ENCODE results near the gene IL10.
"Not testable (repeated sequence)": the region's sequence is repeated elsewhere in the genome, so short reads cannot be mapped to it uniquely, and the experiment has no call there.

The IL10 gene

GRCh38 chr1:206782448-206782847 lies 10.2 kb upstream of the IL10 start:
- Histone ChIP-seq H3K9me3 (ENCODE audit: control insufficient read depth, insufficient read depth, low read depth, low read length) (no peaks in the 10 kb centered on the region), H3K4me1 (ENCODE audit: control insufficient read depth, insufficient read depth, low read length) (no peaks in the 10 kb centered on the region), H3K27ac (ENCODE audit: extremely low read depth, low read depth, low read length) (no peak overlapping the region), H3K36me3 (ENCODE audit: control insufficient read depth in 2 of 2, insufficient read depth in 1 of 2, low read length in 2 of 2) (no peaks in the 10 kb centered on the region), H3K4me3 (ENCODE audit: low read depth, low read length) (no peak overlapping the region)
- ChIA-PET CTCF (interaction anchor here (0.6 kb wide), 1 partner anchor 192 kb away, joined by 3 read pairs; no protein-coding TSS in a partner anchor), POLR2A (no interaction called here)
- TF ChIP-seq ZNF610 (tag by site-specific recombination; IDR thresholded peaks at IDR 0.05; ENCODE audit: borderline replicate concordance) (no peak), ZIC2 (tag by site-specific recombination; IDR thresholded peaks at IDR 0.05) (no peak), ZBTB20 (tag by site-specific recombination; IDR thresholded peaks at IDR 0.05) (0 out of 2 replicates have a peak, but pooled peaks have one; percentile 13), ZNF530 (tag by site-specific recombination; IDR thresholded peaks at IDR 0.05; ENCODE audit: low read depth) (no peak), ZNF18 (tag by site-specific recombination; IDR thresholded peaks at IDR 0.05) (no peak), IKZF3 (tag by site-specific recombination; IDR thresholded peaks at IDR 0.05) (no peak), FEZF1 (tag by site-specific recombination; IDR thresholded peaks at IDR 0.05) (no peak)

GRCh38 chr1:206779638-206780037 lies 7.3 kb upstream of the IL10 start:
- Histone ChIP-seq H3K27ac (ENCODE audit: extremely low read depth, low read depth, low read length) (no peak overlapping the region), H3K4me3 (ENCODE audit: low read depth, low read length) (no peak overlapping the region), H3K36me3 (ENCODE audit: control insufficient read depth in 2 of 2, insufficient read depth in 1 of 2, low read length in 2 of 2) (no peaks in the 10 kb centered on the region), H3K9me3 (ENCODE audit: control insufficient read depth, insufficient read depth, low read depth, low read length) (no peaks in the 10 kb centered on the region), H3K4me1 (ENCODE audit: control insufficient read depth, insufficient read depth, low read length) (no peaks in the 10 kb centered on the region)
- ChIA-PET CTCF (interaction anchor here (0.7 kb wide), 1 partner anchor 130 kb away, joined by 3 read pairs; no protein-coding TSS in a partner anchor), POLR2A (no interaction called here)
- no peak for TF ChIP-seq ZNF112 (tag by site-specific recombination; IDR thresholded peaks at IDR 0.05)
- TF ChIP-seq PRDM6 (tag by site-specific recombination; IDR thresholded peaks at IDR 0.05), result no peak
- TF ChIP-seq SP3 (tag by site-specific recombination; IDR thresholded peaks at IDR 0.05), result no peak
- no peak for TF ChIP-seq PBX3 (CRISPR knock-in tag; IDR thresholded peaks at IDR 0.05)
- TF ChIP-seq ZNF10 (tag by site-specific recombination; IDR thresholded peaks at IDR 0.05), result no peak
- TF ChIP-seq ZNF19 (tag by site-specific recombination; IDR thresholded peaks at IDR 0.05; ENCODE audit: low read depth), result no peak
- no peak for TF ChIP-seq ZSCAN5A (tag by site-specific recombination; IDR thresholded peaks at IDR 0.05)
- no peak for TF ChIP-seq ZNF776 (tag by site-specific recombination; IDR thresholded peaks at IDR 0.05; ENCODE audit: borderline replicate concordance)
- TF ChIP-seq TSHZ1 (tag by site-specific recombination; IDR thresholded peaks at IDR 0.05; ENCODE audit: borderline replicate concordance), result no peak
- TF ChIP-seq ZFP41 (tag by site-specific recombination; IDR thresholded peaks at IDR 0.05; ENCODE audit: borderline replicate concordance), result no peak
- no peak for TF ChIP-seq SALL2 (tag by site-specific recombination; IDR thresholded peaks at IDR 0.05; ENCODE audit: borderline replicate concordance)
- TF ChIP-seq GLIS2 (tag by site-specific recombination; IDR thresholded peaks at IDR 0.05), result no peak
- TF ChIP-seq ZNF26 (tag by site-specific recombination; IDR thresholded peaks at IDR 0.05), result no peak
- no peak for TF ChIP-seq ZNF544 (tag by site-specific recombination; IDR thresholded peaks at IDR 0.05)
- TF ChIP-seq HOXC10 (CRISPR knock-in tag; IDR thresholded peaks at IDR 0.05), result no peak

GRCh38 chr1:206778911-206779310 lies 6.6 kb upstream of the IL10 start:
- H3K36me3 ChIP-seq (ENCODE audit: control insufficient read depth in 2 of 2, insufficient read depth in 1 of 2, low read length in 2 of 2); H3K4me3 ChIP-seq (ENCODE audit: low read depth, low read length); POLR2A ChIA-PET; H3K9me3 ChIP-seq (ENCODE audit: control insufficient read depth, insufficient read depth, low read depth, low read length); H3K4me1 ChIP-seq (ENCODE audit: control insufficient read depth, insufficient read depth, low read length); H3K27ac ChIP-seq (ENCODE audit: extremely low read depth, low read depth, low read length): not testable (repeated sequence)
- CTCF ChIA-PET, result interaction anchor here (0.7 kb wide), 1 partner anchor 131 kb away, joined by 3 read pairs; no protein-coding TSS in a partner anchor
